Measurements from ENCODE around the gene CALHM1.
"Not testable (repeated sequence)": the region's sequence is repeated elsewhere in the genome, so short reads cannot be mapped to it uniquely, and the experiment has no call there.

Gene CALHM1

DNA sequence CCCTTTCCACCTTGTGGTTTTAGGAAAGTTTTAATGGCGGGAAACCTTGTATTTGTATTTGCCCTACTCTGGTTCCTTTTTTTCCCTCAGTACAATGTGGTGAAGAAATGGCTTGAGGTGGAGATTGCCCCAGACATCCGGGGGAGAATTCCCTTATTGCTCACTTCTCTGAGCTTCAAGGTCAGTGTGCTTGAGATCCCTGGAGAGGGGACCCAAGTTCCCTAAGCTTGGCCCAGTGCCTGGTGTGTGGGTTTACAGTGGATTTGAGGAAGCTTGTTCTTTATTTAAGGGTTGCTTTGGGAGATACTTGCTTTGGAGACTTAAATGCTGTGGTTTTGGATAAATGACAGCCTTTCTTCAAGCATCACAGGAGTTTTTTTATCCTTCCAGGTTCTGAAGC is 24.8 kb downstream of the CALHM1 start:
- no peak overlapping the region for H3K4me3 ChIP-seq (ENCODE audit: insufficient read depth, low read depth, low read length)
- no peaks in the 10 kb centered on the region for H3K4me1 ChIP-seq (ENCODE audit: control insufficient read depth, insufficient read depth, low read length)
- H3K36me3 ChIP-seq (ENCODE audit: control insufficient read depth, insufficient read depth, low read length): peaks cover 46% of the 10 kb centered on the region
- H3K9me3 ChIP-seq (ENCODE audit: control insufficient read depth, low read length): no peaks in the 10 kb centered on the region
- H3K27me3 ChIP-seq (ENCODE audit: control insufficient read depth, insufficient read depth, low read length, poor library complexity, severe bottlenecking): no peaks in the 10 kb centered on the region
- no peak overlapping the region for H3K27ac ChIP-seq (ENCODE audit: insufficient read depth, low read depth, low read length, poor library complexity, severe bottlenecking)
- 93 to 100% methylated on average over 2 of the region's 2 CpGs for WGBS, 2 experiments

DNA sequence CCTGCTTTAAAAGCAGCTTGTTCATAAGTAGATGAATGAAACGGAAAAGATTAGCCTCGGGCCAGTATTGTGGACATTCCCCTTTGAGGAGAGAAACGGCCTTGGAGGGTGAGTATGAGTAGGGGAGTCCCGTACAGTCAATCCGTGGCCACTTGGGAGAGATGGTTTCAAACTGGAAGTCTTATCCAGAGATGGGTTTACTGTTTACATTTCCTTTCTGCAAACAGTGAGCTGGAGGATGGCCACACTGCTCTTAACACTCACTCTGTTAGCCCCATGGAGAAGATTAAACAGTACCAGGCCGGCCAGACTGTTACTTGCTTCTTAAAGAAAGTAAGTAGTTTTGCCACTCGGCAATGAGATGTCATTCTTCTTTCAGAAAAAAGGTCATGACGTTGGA is 26.8 kb downstream of the CALHM1 start:
- Histone ChIP-seq H3K36me3 (ENCODE audit: control insufficient read depth, insufficient read depth, low read length) (peaks cover 44% of the 10 kb centered on the region), H3K4me3 (ENCODE audit: insufficient read depth, low read depth, low read length) (no peak overlapping the region), H3K9me3 (ENCODE audit: control insufficient read depth, low read length) (no peaks in the 10 kb centered on the region), H3K27ac (ENCODE audit: insufficient read depth, low read depth, low read length, poor library complexity, severe bottlenecking) (no peak overlapping the region), H3K4me1 (ENCODE audit: control insufficient read depth, insufficient read depth, low read length) (no peaks in the 10 kb centered on the region), H3K27me3 (ENCODE audit: control insufficient read depth, insufficient read depth, low read length, poor library complexity, severe bottlenecking) (no peaks in the 10 kb centered on the region)
- WGBS, 2 experiments: 95 to 96% methylated on average over 8 of the region's 8 CpGs

DNA sequence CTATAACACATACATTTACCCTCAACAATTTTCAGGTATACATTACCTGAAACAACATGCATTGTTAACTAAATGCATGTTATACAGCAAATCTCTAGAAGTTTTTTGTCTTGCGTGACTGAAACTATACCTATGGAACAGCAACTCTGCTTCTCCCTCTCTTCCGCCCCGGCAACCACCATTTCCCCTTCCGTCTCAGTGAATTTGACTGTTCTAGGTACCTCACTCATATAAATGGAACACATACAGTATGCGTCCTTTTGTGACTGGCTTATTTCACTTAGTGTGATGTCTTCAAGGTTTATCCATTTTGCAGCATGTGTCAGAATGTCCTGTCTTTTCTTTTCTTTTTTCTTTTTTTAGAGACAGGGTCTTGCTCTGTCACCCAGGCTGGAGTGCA is 29.1 kb downstream of the CALHM1 start:
- Histone ChIP-seq H3K4me1 (ENCODE audit: control insufficient read depth, insufficient read depth, low read length) (no peaks in the 10 kb centered on the region), H3K36me3 (ENCODE audit: control insufficient read depth, insufficient read depth, low read length) (peaks cover 47% of the 10 kb centered on the region), H3K27me3 (ENCODE audit: control insufficient read depth, insufficient read depth, low read length, poor library complexity, severe bottlenecking) (no peaks in the 10 kb centered on the region), H3K9me3 (ENCODE audit: control insufficient read depth, low read length) (no peaks in the 10 kb centered on the region), H3K27ac (ENCODE audit: insufficient read depth, low read depth, low read length, poor library complexity, severe bottlenecking) (no peak overlapping the region), H3K4me3 (ENCODE audit: insufficient read depth, low read depth, low read length) (no peak overlapping the region)
- WGBS, 2 experiments: 90 to 96% methylated on average over 5 of the region's 5 CpGs

DNA sequence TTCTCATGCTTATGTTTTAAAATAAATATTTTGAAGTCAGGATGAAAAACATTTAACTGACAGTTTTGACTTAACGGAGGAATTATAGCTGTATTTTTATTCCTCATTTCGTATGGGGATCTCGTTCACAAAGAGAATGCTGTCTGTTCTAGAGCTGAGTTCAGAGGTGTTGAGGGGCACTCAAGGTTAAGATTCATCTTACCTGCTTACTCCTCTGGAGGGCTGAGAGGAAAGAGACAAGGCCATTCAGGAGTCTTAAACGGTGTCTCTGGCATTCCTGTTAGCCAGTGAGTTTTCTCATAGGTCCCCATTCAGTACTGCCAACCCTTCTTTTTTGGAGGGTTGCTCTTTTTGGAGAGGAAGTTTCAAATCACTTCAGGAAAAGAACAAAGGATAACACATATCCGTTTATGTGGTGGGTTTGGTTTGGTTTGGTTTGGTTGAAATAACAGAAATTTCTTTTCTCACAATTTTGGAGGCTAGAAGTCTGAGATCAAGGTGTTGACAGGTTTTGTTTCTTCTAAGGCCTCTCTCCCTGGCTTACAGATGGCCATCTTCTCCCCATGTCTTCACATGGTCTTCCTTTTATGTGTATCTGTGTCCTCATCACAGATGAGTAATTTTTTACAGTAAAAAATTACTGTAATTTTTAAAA is 29.6 kb downstream of the CALHM1 start:
- 96% methylated on average over 4 to 5 of the region's 5 CpGs for WGBS, 2 experiments
- H3K4me3 ChIP-seq (ENCODE audit: insufficient read depth, low read depth, low read length): no peak overlapping the region
- H3K4me1 ChIP-seq (ENCODE audit: control insufficient read depth, insufficient read depth, low read length): no peaks in the 10 kb centered on the region
- no peaks in the 10 kb centered on the region for H3K9me3 ChIP-seq (ENCODE audit: control insufficient read depth, low read length)
- no peak overlapping the region for H3K27ac ChIP-seq (ENCODE audit: insufficient read depth, low read depth, low read length, poor library complexity, severe bottlenecking)
- peaks cover 51% of the 10 kb centered on the region for H3K36me3 ChIP-seq (ENCODE audit: control insufficient read depth, insufficient read depth, low read length)
- no peaks in the 10 kb centered on the region for H3K27me3 ChIP-seq (ENCODE audit: control insufficient read depth, insufficient read depth, low read length, poor library complexity, severe bottlenecking)

DNA sequence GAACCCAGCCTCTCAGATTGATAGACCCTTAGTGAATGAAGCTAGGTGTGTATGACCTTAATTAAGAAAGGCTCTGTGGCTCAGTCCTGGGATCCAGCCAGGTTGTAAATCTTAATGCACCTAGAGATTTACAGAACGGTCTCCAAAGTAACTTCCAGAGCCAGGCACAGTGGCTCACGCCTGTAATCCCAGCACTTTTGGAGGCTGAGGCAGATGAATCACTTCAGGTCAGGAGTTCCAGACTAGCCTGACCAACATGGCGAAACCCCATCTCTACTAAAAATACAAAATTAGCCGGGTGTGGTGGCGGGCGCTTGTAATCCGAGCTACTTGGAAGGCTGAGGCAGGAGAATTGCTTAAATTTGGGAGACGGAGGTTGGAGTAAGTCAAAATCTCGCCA is 30.8 kb downstream of the CALHM1 start:
- Histone ChIP-seq H3K27ac (ENCODE audit: insufficient read depth, low read depth, low read length, poor library complexity, severe bottlenecking) (no peak overlapping the region), H3K9me3 (ENCODE audit: control insufficient read depth, low read length) (no peaks in the 10 kb centered on the region), H3K4me3 (ENCODE audit: insufficient read depth, low read depth, low read length) (no peak overlapping the region), H3K36me3 (ENCODE audit: control insufficient read depth, insufficient read depth, low read length) (peaks cover 55% of the 10 kb centered on the region), H3K27me3 (ENCODE audit: control insufficient read depth, insufficient read depth, low read length, poor library complexity, severe bottlenecking) (no peaks in the 10 kb centered on the region), H3K4me1 (ENCODE audit: control insufficient read depth, insufficient read depth, low read length) (no peaks in the 10 kb centered on the region)
- WGBS, 2 experiments: 91 to 93% methylated on average over 9 of the region's 9 CpGs

DNA sequence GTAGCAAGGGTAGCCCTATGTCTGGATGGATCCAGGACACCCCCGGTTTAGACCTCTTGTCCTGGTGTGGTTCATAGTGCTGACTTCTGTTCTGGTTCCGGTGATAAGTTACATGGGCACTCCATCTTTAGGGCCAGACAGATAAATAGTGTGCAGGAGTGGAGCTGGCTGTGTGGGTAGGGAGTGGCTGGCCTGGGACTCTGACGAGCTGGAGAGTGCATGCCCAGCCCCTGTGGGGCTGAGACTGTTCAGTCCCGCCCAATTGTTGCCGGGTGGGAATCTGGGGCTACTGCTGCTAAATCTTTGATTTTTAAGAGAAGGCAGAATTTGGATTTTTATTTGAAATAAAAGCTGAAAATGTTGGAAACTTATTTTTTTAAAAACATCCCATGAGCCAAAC is 35.0 kb downstream of the CALHM1 start:
- H3K27me3 ChIP-seq (ENCODE audit: control insufficient read depth, insufficient read depth, low read length, poor library complexity, severe bottlenecking): no peaks in the 10 kb centered on the region
- H3K4me3 ChIP-seq (ENCODE audit: insufficient read depth, low read depth, low read length): no peak overlapping the region
- 92 to 93% methylated on average over 5 of the region's 5 CpGs for WGBS, 2 experiments
- H3K4me1 ChIP-seq (ENCODE audit: control insufficient read depth, insufficient read depth, low read length): no peaks in the 10 kb centered on the region
- no peak overlapping the region for H3K27ac ChIP-seq (ENCODE audit: insufficient read depth, low read depth, low read length, poor library complexity, severe bottlenecking)
- no peaks in the 10 kb centered on the region for H3K9me3 ChIP-seq (ENCODE audit: control insufficient read depth, low read length)
- H3K36me3 ChIP-seq (ENCODE audit: control insufficient read depth, insufficient read depth, low read length): peaks cover 63% of the 10 kb centered on the region

DNA sequence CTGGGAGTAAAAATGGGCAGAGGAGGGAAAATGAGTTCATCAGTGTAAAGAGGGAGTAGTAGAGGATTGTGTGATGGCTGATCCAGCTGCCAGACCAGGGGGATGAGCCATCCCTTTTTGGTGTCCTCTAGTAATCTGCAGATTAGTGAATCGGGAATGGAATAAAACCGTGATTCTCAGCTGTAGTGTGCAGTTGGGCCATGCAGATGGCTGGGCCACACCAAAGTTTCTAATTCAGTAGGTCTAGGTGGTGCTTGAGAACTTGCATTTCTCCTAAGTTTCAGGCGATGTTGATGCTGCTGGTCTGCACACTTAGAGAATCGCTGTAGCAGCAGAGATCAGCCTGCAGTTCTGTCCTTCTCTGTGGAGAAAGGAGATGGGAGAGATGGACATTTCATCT is 39.6 kb downstream of the CALHM1 start:
- Histone ChIP-seq H3K9me3 (ENCODE audit: control insufficient read depth, low read length) (no peaks in the 10 kb centered on the region), H3K4me1 (ENCODE audit: control insufficient read depth, insufficient read depth, low read length) (no peaks in the 10 kb centered on the region), H3K27ac (ENCODE audit: insufficient read depth, low read depth, low read length, poor library complexity, severe bottlenecking) (no peak overlapping the region), H3K27me3 (ENCODE audit: control insufficient read depth, insufficient read depth, low read length, poor library complexity, severe bottlenecking) (no peaks in the 10 kb centered on the region), H3K4me3 (ENCODE audit: insufficient read depth, low read depth, low read length) (no peak overlapping the region), H3K36me3 (ENCODE audit: control insufficient read depth, insufficient read depth, low read length) (peaks cover 81% of the 10 kb centered on the region)
- 95 to 96% methylated on average over 4 of the region's 4 CpGs for WGBS, 2 experiments

DNA sequence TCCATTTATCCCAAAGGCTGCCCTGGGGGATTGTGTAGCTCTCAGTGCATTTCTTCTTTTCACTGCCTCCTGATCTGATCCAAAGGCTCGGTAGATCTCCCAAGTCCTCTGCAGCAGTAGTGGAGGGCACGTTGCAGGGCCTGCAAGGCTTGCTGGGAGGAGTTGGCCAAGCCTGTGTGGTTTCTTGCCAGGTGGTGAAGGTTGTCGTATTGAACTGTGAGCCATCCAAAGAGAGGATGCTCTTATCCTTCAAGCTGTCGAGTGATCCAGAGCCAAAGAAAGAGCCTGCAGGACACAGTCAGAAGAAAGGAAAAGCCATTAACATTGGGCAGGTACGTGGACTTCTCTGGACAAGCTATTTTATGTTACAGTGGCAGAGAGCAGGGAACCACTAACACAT is 41.1 kb downstream of the CALHM1 start:
- 95 to 96% methylated on average over 5 of the region's 5 CpGs for WGBS, 2 experiments
- H3K36me3 ChIP-seq (ENCODE audit: control insufficient read depth, insufficient read depth, low read length): peaks cover 81% of the 10 kb centered on the region

DNA sequence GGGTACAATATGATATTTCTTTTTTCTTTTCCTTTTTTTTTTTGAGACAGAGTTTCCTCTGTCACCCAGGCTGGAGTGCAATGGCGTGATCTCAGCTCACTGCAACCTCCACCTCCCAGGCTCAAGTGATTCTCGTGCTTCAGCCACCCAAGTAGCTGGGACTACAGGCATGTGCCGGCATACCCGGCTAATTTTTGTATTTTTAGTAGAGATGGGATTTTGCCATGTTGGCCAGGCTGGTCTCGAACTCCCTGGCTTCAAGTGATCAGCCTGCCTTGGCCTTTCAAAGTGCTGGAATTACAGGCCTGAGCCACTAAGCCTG is 41.6 kb downstream of the CALHM1 start:
- not testable (repeated sequence) for H3K9me3 ChIP-seq (ENCODE audit: control insufficient read depth, low read length); H3K4me3 ChIP-seq (ENCODE audit: insufficient read depth, low read depth, low read length); H3K27me3 ChIP-seq (ENCODE audit: control insufficient read depth, insufficient read depth, low read length, poor library complexity, severe bottlenecking); H3K4me1 ChIP-seq (ENCODE audit: control insufficient read depth, insufficient read depth, low read length); H3K27ac ChIP-seq (ENCODE audit: insufficient read depth, low read depth, low read length, poor library complexity, severe bottlenecking)
- WGBS, 2 experiments: 90 to 96% methylated on average over 5 of the region's 5 CpGs
- peaks cover 79% of the 10 kb centered on the region for H3K36me3 ChIP-seq (ENCODE audit: control insufficient read depth, insufficient read depth, low read length)

More for the DNA sequence above, 41.1 kb downstream of the CALHM1 start:
- H3K27me3 ChIP-seq (ENCODE audit: control insufficient read depth, insufficient read depth, low read length, poor library complexity, severe bottlenecking): no peaks in the 10 kb centered on the region
- H3K4me3 ChIP-seq (ENCODE audit: insufficient read depth, low read depth, low read length): no peak overlapping the region
- no peaks in the 10 kb centered on the region for H3K4me1 ChIP-seq (ENCODE audit: control insufficient read depth, insufficient read depth, low read length)
- no peak overlapping the region for H3K27ac ChIP-seq (ENCODE audit: insufficient read depth, low read depth, low read length, poor library complexity, severe bottlenecking)
- no peaks in the 10 kb centered on the region for H3K9me3 ChIP-seq (ENCODE audit: control insufficient read depth, low read length)

DNA sequence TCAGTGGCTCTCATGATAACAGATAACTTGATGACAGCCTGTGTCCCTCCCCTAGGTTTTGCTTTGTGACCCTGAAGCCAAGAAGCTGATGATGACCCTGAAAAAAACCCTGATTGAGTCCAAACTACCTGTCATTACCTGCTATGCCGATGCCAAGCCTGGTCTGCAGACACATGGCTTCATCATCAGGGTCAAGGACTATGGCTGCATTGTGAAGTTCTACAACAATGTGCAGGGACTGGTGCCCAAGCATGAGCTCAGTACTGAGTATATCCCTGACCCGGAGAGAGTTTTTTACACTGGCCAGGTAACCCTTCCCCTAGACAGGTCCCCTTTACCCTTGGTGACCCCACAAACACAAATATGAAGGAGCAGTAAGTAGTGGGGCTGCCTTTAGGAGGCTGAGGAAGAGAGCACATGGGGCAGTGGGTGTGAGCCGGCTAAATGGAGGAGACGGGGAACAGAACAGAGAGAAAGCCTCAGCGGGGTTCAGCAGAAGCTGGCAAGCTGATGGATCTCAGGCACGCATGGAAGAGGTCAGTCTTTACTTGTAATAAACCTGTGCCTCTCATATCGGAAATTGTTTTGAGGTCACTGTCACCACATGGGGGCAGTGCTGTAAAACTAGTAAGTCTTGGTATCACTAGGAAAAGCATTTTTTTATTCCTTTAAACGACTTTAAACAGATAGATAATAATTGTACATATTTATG is 42.1 kb downstream of the CALHM1 start:
- no peaks in the 10 kb centered on the region for H3K9me3 ChIP-seq (ENCODE audit: control insufficient read depth, low read length)
- H3K27ac ChIP-seq (ENCODE audit: insufficient read depth, low read depth, low read length, poor library complexity, severe bottlenecking): no peak overlapping the region
- 91% methylated on average over 7 of the region's 8 CpGs for WGBS, 2 experiments
- no peaks in the 10 kb centered on the region for H3K4me1 ChIP-seq (ENCODE audit: control insufficient read depth, insufficient read depth, low read length)
- H3K36me3 ChIP-seq (ENCODE audit: control insufficient read depth, insufficient read depth, low read length): peaks cover 79% of the 10 kb centered on the region
- no peak overlapping the region for H3K4me3 ChIP-seq (ENCODE audit: insufficient read depth, low read depth, low read length)
- H3K27me3 ChIP-seq (ENCODE audit: control insufficient read depth, insufficient read depth, low read length, poor library complexity, severe bottlenecking): no peaks in the 10 kb centered on the region
